ENCODE results near the gene SALL1.

The SALL1 gene

GRCh38 chr16:51165043-51165442, 14.0 kb upstream of the SALL1 start:
- DNase-seq (ENCODE audit: low read depth, low spot score): no peak
- TF ChIP-seq SUZ12 (IDR thresholded peaks at IDR 0.05; ENCODE audit: extremely low read depth, insufficient read depth, insufficient read length): no peak
- peaks cover 3% of the 10 kb centered on the region for H3K4me1 ChIP-seq (ENCODE audit: insufficient read depth, insufficient read length)
- H3K9me3 ChIP-seq (ENCODE audit: insufficient read depth, low read length): no peaks in the 10 kb centered on the region
- H3K4me3 ChIP-seq (ENCODE audit: insufficient read length, low read depth): no peak overlapping the region
- no peaks in the 10 kb centered on the region for H3K27me3 ChIP-seq (ENCODE audit: insufficient read depth, insufficient read length)
- no peaks in the 10 kb centered on the region for H3K36me3 ChIP-seq (ENCODE audit: insufficient read depth, insufficient read length, low read length)
- no peak overlapping the region for H3K9ac ChIP-seq (ENCODE audit: insufficient read length, low read depth)

GRCh38 chr16:51164574-51164973, 13.5 kb upstream of the SALL1 start:
- DNase-seq (ENCODE audit: low read depth, low spot score): no peak
- peaks cover 5% of the 10 kb centered on the region for H3K4me1 ChIP-seq (ENCODE audit: insufficient read depth, insufficient read length)
- H3K36me3 ChIP-seq (ENCODE audit: insufficient read depth, insufficient read length, low read length): no peaks in the 10 kb centered on the region
- H3K4me3 ChIP-seq (ENCODE audit: insufficient read length, low read depth): no peak overlapping the region
- H3K9me3 ChIP-seq (ENCODE audit: insufficient read depth, low read length): no peaks in the 10 kb centered on the region
- no peak for TF ChIP-seq ZNF274 (IDR thresholded peaks at IDR 0.05; ENCODE audit: low read depth, low read length)
- TF ChIP-seq SUZ12 (IDR thresholded peaks at IDR 0.05; ENCODE audit: extremely low read depth, insufficient read depth, insufficient read length): no peak
- no peak for TF ChIP-seq YY1 (IDR thresholded peaks at IDR 0.05; ENCODE audit: insufficient read depth, insufficient read length)
- no peaks in the 10 kb centered on the region for H3K27me3 ChIP-seq (ENCODE audit: insufficient read depth, insufficient read length)
- H3K9ac ChIP-seq (ENCODE audit: insufficient read length, low read depth): no peak overlapping the region

- DNase-seq (ENCODE audit: low read depth, low spot score): no peak
- no peaks in the 10 kb centered on the region for H3K36me3 ChIP-seq (ENCODE audit: insufficient read depth, insufficient read length, low read length)
- no peak for TF ChIP-seq ZNF274 (IDR thresholded peaks at IDR 0.05; ENCODE audit: low read depth, low read length)
- TF ChIP-seq YY1 (IDR thresholded peaks at IDR 0.05; ENCODE audit: insufficient read depth, insufficient read length): no peak
- TF ChIP-seq SUZ12 (IDR thresholded peaks at IDR 0.05; ENCODE audit: extremely low read depth, insufficient read depth, insufficient read length): no peak
- H3K27me3 ChIP-seq (ENCODE audit: insufficient read depth, insufficient read length): no peaks in the 10 kb centered on the region
- H3K9ac ChIP-seq (ENCODE audit: insufficient read length, low read depth): no peak overlapping the region
- H3K4me1 ChIP-seq (ENCODE audit: insufficient read depth, insufficient read length): peaks cover 5% of the 10 kb centered on the region
- H3K9me3 ChIP-seq (ENCODE audit: insufficient read depth, low read length): no peaks in the 10 kb centered on the region
- H3K4me3 ChIP-seq (ENCODE audit: insufficient read length, low read depth): no peak overlapping the region
Measured at GRCh38 chr16:51163894-51164566, 13.0 kb upstream of the SALL1 start.

GRCh38 chr16:51163366-51163765, 12.3 kb upstream of the SALL1 start:
- no peaks in the 10 kb centered on the region for H3K9me3 ChIP-seq (ENCODE audit: insufficient read depth, low read length)
- H3K4me3 ChIP-seq (ENCODE audit: insufficient read length, low read depth): no peak overlapping the region
- DNase-seq (ENCODE audit: low read depth, low spot score): no peak
- TF ChIP-seq YY1 (IDR thresholded peaks at IDR 0.05; ENCODE audit: insufficient read depth, insufficient read length) (no peak), ZNF274 (IDR thresholded peaks at IDR 0.05; ENCODE audit: low read depth, low read length) (no peak), SUZ12 (IDR thresholded peaks at IDR 0.05; ENCODE audit: extremely low read depth, insufficient read depth, insufficient read length) (no peak)
- peaks cover 5% of the 10 kb centered on the region for H3K4me1 ChIP-seq (ENCODE audit: insufficient read depth, insufficient read length)
- H3K36me3 ChIP-seq (ENCODE audit: insufficient read depth, insufficient read length, low read length): no peaks in the 10 kb centered on the region
- H3K9ac ChIP-seq (ENCODE audit: insufficient read length, low read depth): no peak overlapping the region
- no peaks in the 10 kb centered on the region for H3K27me3 ChIP-seq (ENCODE audit: insufficient read depth, insufficient read length)

- DNase-seq (ENCODE audit: low read depth, low spot score): no peak
- Histone ChIP-seq H3K27me3 (ENCODE audit: insufficient read depth, insufficient read length) (peaks cover 15% of the 10 kb centered on the region), H3K9ac (ENCODE audit: insufficient read length, low read depth) (no peak overlapping the region), H3K36me3 (ENCODE audit: insufficient read depth, insufficient read length, low read length) (no peaks in the 10 kb centered on the region), H3K9me3 (ENCODE audit: insufficient read depth, low read length) (no peaks in the 10 kb centered on the region), H3K4me1 (ENCODE audit: insufficient read depth, insufficient read length) (peaks cover 5% of the 10 kb centered on the region), H3K4me3 (ENCODE audit: insufficient read length, low read depth) (no peak overlapping the region)
- TF ChIP-seq YY1 (IDR thresholded peaks at IDR 0.05; ENCODE audit: insufficient read depth, insufficient read length): no peak
- TF ChIP-seq ZNF274 (IDR thresholded peaks at IDR 0.05; ENCODE audit: low read depth, low read length): no peak
- TF ChIP-seq SUZ12 (IDR thresholded peaks at IDR 0.05; ENCODE audit: extremely low read depth, insufficient read depth, insufficient read length): no peak
Measured at GRCh38 chr16:51161440-51162195, 10.5 kb upstream of the SALL1 start.

GRCh38 chr16:51159865-51160264, 8.8 kb upstream of the SALL1 start:
- Histone ChIP-seq H3K36me3 (ENCODE audit: insufficient read depth, insufficient read length, low read length) (no peaks in the 10 kb centered on the region), H3K27me3 (ENCODE audit: insufficient read depth, insufficient read length) (peaks cover 24% of the 10 kb centered on the region), H3K9me3 (ENCODE audit: insufficient read depth, low read length) (no peaks in the 10 kb centered on the region), H3K4me1 (ENCODE audit: insufficient read depth, insufficient read length) (peaks cover 5% of the 10 kb centered on the region), H3K4me3 (ENCODE audit: insufficient read length, low read depth) (no peak overlapping the region), H3K9ac (ENCODE audit: insufficient read length, low read depth) (no peak overlapping the region)
- TF ChIP-seq SUZ12 (IDR thresholded peaks at IDR 0.05; ENCODE audit: extremely low read depth, insufficient read depth, insufficient read length): no peak
- TF ChIP-seq ZNF274 (IDR thresholded peaks at IDR 0.05; ENCODE audit: low read depth, low read length): no peak
- TF ChIP-seq YY1 (IDR thresholded peaks at IDR 0.05; ENCODE audit: insufficient read depth, insufficient read length): no peak
- no peak for DNase-seq (ENCODE audit: low read depth, low spot score)

GRCh38 chr16:51159296-51159695, 8.2 kb upstream of the SALL1 start:
- DNase-seq (ENCODE audit: low read depth, low spot score): no peak
- no peak overlapping the region for H3K9ac ChIP-seq (ENCODE audit: insufficient read length, low read depth)
- peaks cover 5% of the 10 kb centered on the region for H3K4me1 ChIP-seq (ENCODE audit: insufficient read depth, insufficient read length)
- TF ChIP-seq ZNF274 (IDR thresholded peaks at IDR 0.05; ENCODE audit: low read depth, low read length) (no peak), SUZ12 (IDR thresholded peaks at IDR 0.05; ENCODE audit: extremely low read depth, insufficient read depth, insufficient read length) (no peak), YY1 (IDR thresholded peaks at IDR 0.05; ENCODE audit: insufficient read depth, insufficient read length) (no peak)
- H3K36me3 ChIP-seq (ENCODE audit: insufficient read depth, insufficient read length, low read length): no peaks in the 10 kb centered on the region
- H3K4me3 ChIP-seq (ENCODE audit: insufficient read length, low read depth): no peak overlapping the region
- peaks cover 24% of the 10 kb centered on the region for H3K27me3 ChIP-seq (ENCODE audit: insufficient read depth, insufficient read length)
- no peaks in the 10 kb centered on the region for H3K9me3 ChIP-seq (ENCODE audit: insufficient read depth, low read length)

Measured in NT2/D1 (cell line).